B cell (primary cell): Measurements from ENCODE around the gene GSG1L. TPM values are rescaled to one million over a fixed set of nuclear protein-coding genes. Genes with fewer than 3 reads are reported as not detected.

ENCODE experiments used
- ATAC-seq: fragments of 200-7000 bp; cut with Tn5 transposase; one replicate; pipeline ENCODE4 v1.10.0; 2021; ENCODE audit warnings: low read depth, mild to moderate bottlenecking, moderate number of reproducible peaks, moderate library complexity
- CTCF ChIA-PET: fragments of 350-600 bp; sonication (Branson Sonifier 250); formaldehyde crosslinking; loops from one replicate; lab custom pipeline; 2021; ENCODE audit warnings: antibody characterized with exemption, inconsistent platforms; lab: Charles Lee
- POLR2A ChIA-PET: fragments of 350-600 bp; sonication (Branson Sonifier 250); formaldehyde crosslinking; loops from one replicate; lab custom pipeline; 2021; ENCODE audit warnings: antibody characterized with exemption; lab: Charles Lee
- DNase-seq: peaks from one replicate; pipeline ENCODE4 v3.0.0; 2013
- H2AFZ ChIP-seq: 2 replicates; pipeline ENCODE4 v1.6.1; 2012; ENCODE audit warnings: mild to moderate bottlenecking, low read depth, low read length; ENCODE audit not compliant: insufficient read depth, poor library complexity, severe bottlenecking
- H3K27ac ChIP-seq, 2 donors: 1 replicate in 1 of 2; 2 replicates in 1 of 2; pipeline ENCODE4 v1.5.1; 2012 to 2013; ENCODE audit warnings: low read length in 2 of 2, mild to moderate bottlenecking in 2 of 2, moderate library complexity in 1 of 2
- H3K27me3 ChIP-seq, 4 experiments: fragments of 200-600 bp in 1 of 4; sonication (generic) in 1 of 4; replicated peaks in 1 of 4; 1 replicate in 2 of 4; 2 replicates in 2 of 4; pipeline versions ENCODE4 v1.6.1 to v1.7.0; 2013 to 2016; ENCODE audit warnings: low read length in 3 of 4, mild to moderate bottlenecking in 2 of 4, mixed read lengths in 1 of 4, moderate library complexity in 1 of 4; ENCODE audit not compliant: insufficient read depth in 4 of 4, control insufficient read depth in 3 of 4; ENCODE audit errors: control extremely low read depth in 1 of 4
- H3K36me3 ChIP-seq, 2 experiments: replicated peaks in 1 of 2; 1 replicate in 1 of 2; 2 replicates in 1 of 2; pipeline versions ENCODE4 v1.6.1 to v1.7.1; 2013; ENCODE audit warnings: low read length in 1 of 2; ENCODE audit not compliant: insufficient read depth in 2 of 2, control insufficient read depth in 1 of 2; ENCODE audit errors: control extremely low read depth in 1 of 2, extremely low read depth in 1 of 2
- H3K4me1 ChIP-seq, 2 donors: fragments of 200-600 bp in 1 of 2; sonication (generic) in 1 of 2; 1 replicate in 1 of 2; 2 replicates in 1 of 2; pipeline versions ENCODE4 v1.5.1 to v1.6.1; 2013 to 2017; ENCODE audit warnings: low read length in 2 of 2; ENCODE audit not compliant: control insufficient read depth in 2 of 2, insufficient read depth in 2 of 2
- H3K4me2 ChIP-seq: replicated peaks from 2 replicates; pipeline ENCODE3; 2012; ENCODE audit warnings: mild to moderate bottlenecking, low read depth, low read length; ENCODE audit not compliant: poor library complexity, severe bottlenecking
- H3K4me3 ChIP-seq, 5 experiments: fragments of 200-600 bp in 1 of 5; sonication (generic) in 1 of 5; 1 replicate in 3 of 5; 2 replicates in 2 of 5; pipeline versions ENCODE4 v1.5.1 to v1.7.0; 2011 to 2016; ENCODE audit warnings: low read length in 4 of 5, mild to moderate bottlenecking in 4 of 5, low read depth in 2 of 5, control low read depth in 1 of 5, moderate library complexity in 1 of 5; ENCODE audit not compliant: insufficient read depth in 1 of 5; ENCODE audit errors: control extremely low read depth in 1 of 5, extremely low read depth in 1 of 5
- H3K79me2 ChIP-seq: fragments of 200-600 bp; sonication (generic); one replicate; pipeline ENCODE4 v1.6.0; 2016; ENCODE audit warnings: low read length; ENCODE audit not compliant: control insufficient read depth, insufficient read depth
- H3K9ac ChIP-seq: fragments of 200-600 bp; sonication (generic); 2 replicates; pipeline ENCODE4 v1.6.1; 2017; ENCODE audit warnings: mild to moderate bottlenecking, low read length, moderate library complexity
- H3K9me3 ChIP-seq, 3 donors: one replicate each; pipeline versions ENCODE4 v1.6.1 to v1.7.1; 2013; ENCODE audit warnings: low read length in 2 of 3; ENCODE audit not compliant: control insufficient read depth in 2 of 3, insufficient read depth in 1 of 3; ENCODE audit errors: control extremely low read depth in 1 of 3
- H4K20me1 ChIP-seq: 2 replicates; pipeline ENCODE4 v1.6.0; 2012; ENCODE audit warnings: mild to moderate bottlenecking, low read length; ENCODE audit not compliant: insufficient read depth, control insufficient read depth, poor library complexity, severe bottlenecking
- H3K27ac Mint-ChIP-seq: one replicate; pipeline ENCODE4 v1.8.0; 2021; ENCODE audit warnings: mixed read lengths
- H3K27me3 Mint-ChIP-seq: one replicate; pipeline ENCODE4 v1.8.0; 2021; ENCODE audit warnings: mixed read lengths
- H3K4me1 Mint-ChIP-seq: one replicate; pipeline ENCODE4 v1.8.0; 2021; ENCODE audit warnings: mixed read lengths
- H3K4me3 Mint-ChIP-seq: one replicate; pipeline ENCODE4 v1.8.0; 2021; ENCODE audit warnings: mixed read lengths
- H3K9me3 Mint-ChIP-seq: one replicate; pipeline ENCODE4 v1.8.0; 2022; ENCODE audit warnings: mixed read lengths; ENCODE audit not compliant: insufficient read depth
- EZH2 ChIP-seq: IDR thresholded peaks from 2 replicates; pipeline ENCODE4 v1.6.1; 2012; ENCODE audit warnings: borderline replicate concordance, low read depth, mild to moderate bottlenecking, moderate library complexity, low read length; ENCODE audit not compliant: insufficient read depth, poor library complexity, severe bottlenecking
- WGBS: methylation state at CpG from one replicate; pipeline ENCODE4 v1.1.5; 2013; ENCODE audit warnings: missing lambda C conversion rate; ENCODE audit not compliant: insufficient coverage; 5-methylcytosine and 5-hydroxymethylcytosine counted together
- intact Hi-C: fragments of 100-400 bp; cut with micrococcal nuclease; formaldehyde crosslinking; loops from one replicate; pipeline ENCODE4 v1.10.0; 2022
- polyA plus RNA-seq: library from polyadenylated mRNA; depleted of rRNA; stranded (reverse); fragments of >200 nt; gene quantifications from 2 replicates; pipeline ENCODE4 v1.2.3, GENCODE V29; 2012
- total RNA-seq, 2 donors: library from RNA; stranded (reverse); fragments of 120-200 nt in 1 of 2; gene quantifications; 1 replicate in 1 of 2; 2 replicates in 1 of 2; pipeline versions ENCODE4 v1.2.3 to v1.2.4, GENCODE V29; 2013 to 2022
- TF ChIP-seq, protein P1 (sequence below): fragments of 200-600 bp; IDR thresholded peaks from one replicate; pipeline ENCODE4 v1.8.0; 2022; ENCODE audit warnings: antibody characterized with exemption, mild to moderate bottlenecking

Gene GSG1L
- total and polyA plus RNA-seq, 2 donors (not counting 1 experiment from before 2014, with no cell fraction given) = 0.01 TPM; not detected in 1

DNA sequence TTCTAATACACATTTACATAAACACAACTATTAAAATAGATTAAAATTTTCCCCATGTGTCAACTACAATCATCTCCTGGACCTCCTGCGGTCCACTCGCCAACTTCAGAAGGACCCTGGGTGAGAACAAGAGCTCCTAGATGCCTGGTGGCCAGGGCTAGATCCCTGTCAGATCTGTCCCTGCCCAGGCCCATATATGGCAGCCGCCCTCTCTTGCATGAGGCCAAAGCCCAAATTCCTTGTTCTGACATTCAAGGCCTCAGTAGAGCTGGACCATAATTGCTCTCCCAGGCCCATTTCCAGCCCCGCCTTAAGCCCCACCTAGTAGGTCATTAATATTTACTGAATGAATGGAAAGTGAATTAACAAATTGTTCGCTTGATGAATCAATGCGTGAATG, 275.8 kb downstream of the GSG1L start:
- no peaks in the 10 kb centered on the region for H3K4me1 Mint-ChIP-seq
- ATAC-seq = no peak
- no peaks in the 10 kb centered on the region for H3K9me3 Mint-ChIP-seq

GRCh38 chr16:27786923-27787625, 276.4 kb downstream of the GSG1L start:
- H3K9me3 ChIP-seq = peaks cover 0 to 6% (median 0%) of the 10 kb centered on the region in 3 donors
- H3K4me2 ChIP-seq = no peak overlapping the region
- ATAC-seq (no peak), DNase-seq (no peak)
- no peaks in the 10 kb centered on the region for H3K36me3 ChIP-seq
- intact Hi-C loops = no loop called here
- H4K20me1 ChIP-seq = no peaks in the 10 kb centered on the region
- H3K27me3 ChIP-seq = no peaks in the 10 kb centered on the region
- no peak overlapping the region for H3K27ac ChIP-seq
- no peak overlapping the region for H3K4me3 ChIP-seq
- no peaks in the 10 kb centered on the region for H3K4me1 Mint-ChIP-seq
- H3K4me3 Mint-ChIP-seq = no peak overlapping the region
- H3K4me1 ChIP-seq = no peaks in the 10 kb centered on the region
- TF ChIP-seq, protein P1, sequence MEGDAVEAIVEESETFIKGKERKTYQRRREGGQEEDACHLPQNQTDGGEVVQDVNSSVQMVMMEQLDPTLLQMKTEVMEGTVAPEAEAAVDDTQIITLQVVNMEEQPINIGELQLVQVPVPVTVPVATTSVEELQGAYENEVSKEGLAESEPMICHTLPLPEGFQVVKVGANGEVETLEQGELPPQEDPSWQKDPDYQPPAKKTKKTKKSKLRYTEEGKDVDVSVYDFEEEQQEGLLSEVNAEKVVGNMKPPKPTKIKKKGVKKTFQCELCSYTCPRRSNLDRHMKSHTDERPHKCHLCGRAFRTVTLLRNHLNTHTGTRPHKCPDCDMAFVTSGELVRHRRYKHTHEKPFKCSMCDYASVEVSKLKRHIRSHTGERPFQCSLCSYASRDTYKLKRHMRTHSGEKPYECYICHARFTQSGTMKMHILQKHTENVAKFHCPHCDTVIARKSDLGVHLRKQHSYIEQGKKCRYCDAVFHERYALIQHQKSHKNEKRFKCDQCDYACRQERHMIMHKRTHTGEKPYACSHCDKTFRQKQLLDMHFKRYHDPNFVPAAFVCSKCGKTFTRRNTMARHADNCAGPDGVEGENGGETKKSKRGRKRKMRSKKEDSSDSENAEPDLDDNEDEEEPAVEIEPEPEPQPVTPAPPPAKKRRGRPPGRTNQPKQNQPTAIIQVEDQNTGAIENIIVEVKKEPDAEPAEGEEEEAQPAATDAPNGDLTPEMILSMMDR = no peak
- TF ChIP-seq EZH2 = no peak
- no peaks in the 10 kb centered on the region for H3K9me3 Mint-ChIP-seq
- H3K79me2 ChIP-seq = no peaks in the 10 kb centered on the region
- 88% methylated on average over 16 of the region's 19 CpGs for WGBS
- ChIA-PET CTCF (no interaction called here), POLR2A (no interaction called here)
- no peaks in the 10 kb centered on the region for H3K27me3 Mint-ChIP-seq
- no peak overlapping the region for H3K27ac Mint-ChIP-seq
- no peak overlapping the region for H3K9ac ChIP-seq
- no peak overlapping the region for H2AFZ ChIP-seq

More for the DNA sequence above, 275.8 kb downstream of the GSG1L start:
- Histone ChIP-seq H3K36me3 (no peaks in the 10 kb centered on the region), H3K79me2 (no peaks in the 10 kb centered on the region), H3K4me2 (no peak overlapping the region), H2AFZ (no peak overlapping the region), H3K4me3 (no peak overlapping the region), H3K27me3 (no peaks in the 10 kb centered on the region), H3K4me1 (no peaks in the 10 kb centered on the region), H4K20me1 (no peaks in the 10 kb centered on the region), H3K9me3 (peaks cover 0 to 6% (median 0%) of the 10 kb centered on the region in 3 donors), H3K9ac (no peak overlapping the region), H3K27ac (no peak overlapping the region)
- H3K27me3 Mint-ChIP-seq = no peaks in the 10 kb centered on the region
- no peak overlapping the region for H3K27ac Mint-ChIP-seq
- TF ChIP-seq, protein P1 = no peak
- no peak for TF ChIP-seq EZH2
- CTCF ChIA-PET = no interaction called here
- POLR2A ChIA-PET = no interaction called here
- intact Hi-C loops = no loop called here
- WGBS = 92% methylated on average over 4 of the region's 6 CpGs
- no peak overlapping the region for H3K4me3 Mint-ChIP-seq
- no peak for DNase-seq
